Activated CD4-positive, alpha-beta memory T cell treated with anti-CD3 and anti-CD28 coated beads, Interleukin-2, amount 10 ng/mL, durations not matched to agents 7 days and 5 days (primary cell): ENCODE data around the gene CBLIF. TPM values are rescaled to one million over a fixed set of nuclear protein-coding genes. Genes with fewer than 3 reads are reported as not detected.
"Not testable (repeated sequence)": the region's sequence is repeated elsewhere in the genome, so short reads cannot be mapped to it uniquely, and the experiment has no call there.

Source experiments
- CTCF ChIA-PET: fragments of 350-600 bp; sonication (Branson Sonifier 250); formaldehyde crosslinking; loops from one replicate; lab custom pipeline; 2021; ENCODE audit warnings: antibody characterized with exemption, inconsistent platforms; lab: Charles Lee
- POLR2A ChIA-PET: fragments of 350-600 bp; sonication (Branson Sonifier 250); formaldehyde crosslinking; loops from one replicate; lab custom pipeline; 2021; ENCODE audit warnings: antibody characterized with exemption; lab: Charles Lee
- DNase-seq: peaks from one replicate; pipeline ENCODE4 v3.0.0-alpha.2; 2020
- H3K27ac Mint-ChIP-seq: one replicate; pipeline ENCODE4 v1.8.0; 2021; ENCODE audit warnings: mild to moderate bottlenecking, mixed read lengths
- H3K27me3 Mint-ChIP-seq: one replicate; pipeline ENCODE4 v1.8.0; 2021; ENCODE audit warnings: mixed read lengths
- H3K36me3 Mint-ChIP-seq: one replicate; pipeline ENCODE4 v1.8.0; 2021; ENCODE audit warnings: low read depth, mixed read lengths
- H3K4me1 Mint-ChIP-seq: one replicate; pipeline ENCODE4 v1.8.0; 2021; ENCODE audit warnings: mixed read lengths
- H3K4me3 Mint-ChIP-seq: one replicate; pipeline ENCODE4 v1.8.0; 2021; ENCODE audit warnings: mild to moderate bottlenecking, mixed read lengths
- H3K9me3 Mint-ChIP-seq: one replicate; pipeline ENCODE4 v1.8.0; 2021; ENCODE audit warnings: mixed read lengths
- total RNA-seq, 2 experiments: library from RNA; stranded (reverse); gene quantifications; one replicate each; pipeline ENCODE4 v1.2.3, GENCODE V29; 2021

CBLIF gene
- not detected for total RNA-seq

- Mint-ChIP-seq H3K36me3 (no peaks in the 10 kb centered on the region), H3K4me3 (no peak within 1 kb of the TSS), H3K27ac (no peak within 1 kb of the TSS), H3K4me1 (peaks cover 8% of the 10 kb centered on the region), H3K9me3 (no peaks in the 10 kb centered on the region), H3K27me3 (peaks cover 5% of the 10 kb centered on the region)
- no peak for DNase-seq
- ChIA-PET CTCF (interaction anchor here (0.6 kb wide), 1 partner anchor 71 kb away, joined by 3 read pairs; no protein-coding TSS in a partner anchor), POLR2A (no interaction called here)
These were observed at the start of gene CBLIF for GRCh38 chr11:59845399-59845798. TSS of gene CBLIF (minus strand) at chr11:59845499. CDS start at chr11:59845453, 46 bp downstream.

GRCh38 chr11:59894616-59895015, 49.3 kb upstream of the CBLIF start:
- DNase-seq, result no peak
- H3K9me3 Mint-ChIP-seq, result peaks cover 8% of the 10 kb centered on the region
- no peak overlapping the region for H3K4me3 Mint-ChIP-seq
- no peak overlapping the region for H3K27ac Mint-ChIP-seq
- no peaks in the 10 kb centered on the region for H3K4me1 Mint-ChIP-seq
- peaks cover 3% of the 10 kb centered on the region for H3K36me3 Mint-ChIP-seq
- peaks cover 7% of the 10 kb centered on the region for H3K27me3 Mint-ChIP-seq
- ChIA-PET CTCF (interaction anchor here (1.2 to 1.8 kb wide), 2 partner anchors 24 to 662 kb away, joined by 3 to 4 read pairs; no protein-coding TSS in a partner anchor), POLR2A (no interaction called here)

GRCh38 chr11:59891781-59892181, 46.5 kb upstream of the CBLIF start:
- no peak overlapping the region for H3K27ac Mint-ChIP-seq
- POLR2A ChIA-PET, result no interaction called here
- DNase-seq, result no peak
- peaks cover 3% of the 10 kb centered on the region for H3K36me3 Mint-ChIP-seq
- no peaks in the 10 kb centered on the region for H3K4me1 Mint-ChIP-seq
- peaks cover 30% of the 10 kb centered on the region for H3K9me3 Mint-ChIP-seq
- H3K27me3 Mint-ChIP-seq, result peaks cover 14% of the 10 kb centered on the region
- no peak overlapping the region for H3K4me3 Mint-ChIP-seq
- CTCF ChIA-PET, result no interaction called here

- H3K27ac Mint-ChIP-seq, POLR2A ChIA-PET, H3K4me1 Mint-ChIP-seq, H3K36me3 Mint-ChIP-seq, CTCF ChIA-PET, H3K4me3 Mint-ChIP-seq, DNase-seq: not testable (repeated sequence)
- Mint-ChIP-seq H3K9me3 (peaks cover 33% of the 10 kb centered on the region), H3K27me3 (peaks cover 16% of the 10 kb centered on the region)
These were observed 41.9 kb upstream of the CBLIF start for GRCh38 chr11:59887156-59887555.

- peaks cover 8% of the 10 kb centered on the region for H3K27me3 Mint-ChIP-seq
- no peak for DNase-seq
- H3K4me3 Mint-ChIP-seq, result no peak overlapping the region
- CTCF ChIA-PET, result no interaction called here
- POLR2A ChIA-PET, result no interaction called here
- no peaks in the 10 kb centered on the region for H3K36me3 Mint-ChIP-seq
- H3K4me1 Mint-ChIP-seq, result no peaks in the 10 kb centered on the region
- peaks cover 15% of the 10 kb centered on the region for H3K9me3 Mint-ChIP-seq
- no peak overlapping the region for H3K27ac Mint-ChIP-seq
These were observed 38.3 kb upstream of the CBLIF start for GRCh38 chr11:59883597-59883996.

GRCh38 chr11:59879567-59879966, 34.3 kb upstream of the CBLIF start:
- H3K4me3 Mint-ChIP-seq, result no peak overlapping the region
- DNase-seq, result no peak
- H3K36me3 Mint-ChIP-seq, result no peaks in the 10 kb centered on the region
- CTCF ChIA-PET, result no interaction called here
- H3K27ac Mint-ChIP-seq, result no peak overlapping the region
- POLR2A ChIA-PET, result no interaction called here
- no peaks in the 10 kb centered on the region for H3K9me3 Mint-ChIP-seq
- no peaks in the 10 kb centered on the region for H3K4me1 Mint-ChIP-seq
- H3K27me3 Mint-ChIP-seq, result peaks cover 9% of the 10 kb centered on the region

- CTCF ChIA-PET, result no interaction called here
These were observed 33.3 kb upstream of the CBLIF start, which contains the start of gene OOSP3 for GRCh38 chr11:59878575-59878974. TSS of gene OOSP3 (plus strand) at chr11:59878782. CDS start at chr11:59878809, 27 bp downstream.

GRCh38 chr11:59877784-59878183, 32.5 kb upstream of the CBLIF start:
- Mint-ChIP-seq H3K9me3 (no peaks in the 10 kb centered on the region), H3K27ac (no peak overlapping the region), H3K36me3 (no peaks in the 10 kb centered on the region), H3K27me3 (peaks cover 9% of the 10 kb centered on the region), H3K4me1 (no peaks in the 10 kb centered on the region), H3K4me3 (no peak overlapping the region)
- DNase-seq, result no peak
- CTCF ChIA-PET, result no interaction called here
- POLR2A ChIA-PET, result no interaction called here

More at GRCh38 chr11:59878575-59878974, 33.3 kb upstream of the CBLIF start, which contains the start of gene OOSP3:
- Mint-ChIP-seq H3K4me3 (no peak within 1 kb of the TSS), H3K9me3 (no peaks in the 10 kb centered on the region), H3K27me3 (peaks cover 9% of the 10 kb centered on the region), H3K27ac (no peak within 1 kb of the TSS), H3K36me3 (no peaks in the 10 kb centered on the region), H3K4me1 (no peaks in the 10 kb centered on the region)
- POLR2A ChIA-PET, result no interaction called here
- DNase-seq, result no peak

- no peak overlapping the region for H3K4me3 Mint-ChIP-seq
- H3K27me3 Mint-ChIP-seq, result peaks cover 7% of the 10 kb centered on the region
- H3K27ac Mint-ChIP-seq, result no peak overlapping the region
- no peaks in the 10 kb centered on the region for H3K36me3 Mint-ChIP-seq
- CTCF ChIA-PET, result no interaction called here
- DNase-seq, result no peak
- H3K4me1 Mint-ChIP-seq, result no peaks in the 10 kb centered on the region
- POLR2A ChIA-PET, result no interaction called here
- H3K9me3 Mint-ChIP-seq, result no peaks in the 10 kb centered on the region
These were observed 32.0 kb upstream of the CBLIF start for GRCh38 chr11:59877325-59877724.

- no peak for DNase-seq
- H3K27me3 Mint-ChIP-seq, result peaks cover 7% of the 10 kb centered on the region
- H3K27ac Mint-ChIP-seq, result no peak overlapping the region
- POLR2A ChIA-PET, result no interaction called here
- H3K4me3 Mint-ChIP-seq, result no peak overlapping the region
- CTCF ChIA-PET, result no interaction called here
- H3K36me3 Mint-ChIP-seq, result no peaks in the 10 kb centered on the region
- H3K4me1 Mint-ChIP-seq, result no peaks in the 10 kb centered on the region
- H3K9me3 Mint-ChIP-seq, result peaks cover 3% of the 10 kb centered on the region
These were observed 30.7 kb upstream of the CBLIF start for GRCh38 chr11:59875856-59876519.

GRCh38 chr11:59872076-59872475, 26.8 kb upstream of the CBLIF start:
- POLR2A ChIA-PET, result no interaction called here
- CTCF ChIA-PET, result interaction anchor here (1.5 kb wide), 1 partner anchor 47 kb away, joined by 4 read pairs; no protein-coding TSS in a partner anchor

GRCh38 chr11:59867946-59868345, 22.6 kb upstream of the CBLIF start:
- Mint-ChIP-seq H3K36me3 (no peaks in the 10 kb centered on the region), H3K9me3 (peaks cover 3% of the 10 kb centered on the region), H3K27me3 (peaks cover 12% of the 10 kb centered on the region), H3K4me3 (no peak overlapping the region), H3K27ac (no peak overlapping the region), H3K4me1 (peaks cover 5% of the 10 kb centered on the region)
- CTCF ChIA-PET, result no interaction called here
- POLR2A ChIA-PET, result no interaction called here
- no peak for DNase-seq

More at GRCh38 chr11:59872076-59872475, 26.8 kb upstream of the CBLIF start:
- DNase-seq, result no peak
- Mint-ChIP-seq H3K4me1 (no peaks in the 10 kb centered on the region), H3K27me3 (peaks cover 16% of the 10 kb centered on the region), H3K4me3 (no peak overlapping the region), H3K9me3 (peaks cover 3% of the 10 kb centered on the region), H3K27ac (no peak overlapping the region), H3K36me3 (no peaks in the 10 kb centered on the region)

GRCh38 chr11:59866836-59867235, 21.5 kb upstream of the CBLIF start:
- CTCF ChIA-PET, result no interaction called here
- H3K27ac Mint-ChIP-seq, result no peak overlapping the region
- peaks cover 12% of the 10 kb centered on the region for H3K27me3 Mint-ChIP-seq
- peaks cover 5% of the 10 kb centered on the region for H3K4me1 Mint-ChIP-seq
- H3K4me3 Mint-ChIP-seq, result no peak overlapping the region
- POLR2A ChIA-PET, result no interaction called here
- no peaks in the 10 kb centered on the region for H3K36me3 Mint-ChIP-seq
- no peak for DNase-seq
- H3K9me3 Mint-ChIP-seq, result peaks cover 3% of the 10 kb centered on the region

GRCh38 chr11:59866397-59866796, 21.1 kb upstream of the CBLIF start, which contains the start of gene TCN1:
TSS of gene TCN1 (minus strand) at chr11:59866487. CDS start at chr11:59866470, 17 bp downstream.
- Mint-ChIP-seq H3K4me1 (peaks cover 5% of the 10 kb centered on the region), H3K36me3 (no peaks in the 10 kb centered on the region), H3K27me3 (peaks cover 12% of the 10 kb centered on the region), H3K9me3 (no peaks in the 10 kb centered on the region), H3K27ac (no peak within 1 kb of the TSS), H3K4me3 (no peak within 1 kb of the TSS)
- no peak for DNase-seq
- ChIA-PET POLR2A (no interaction called here), CTCF (no interaction called here)
